Right ventricle myocardium superior (tissue), 1 donor: ENCODE data around the gene CNKSR3. TPM values are rescaled to one million over a fixed set of nuclear protein-coding genes. Genes with fewer than 3 reads are reported as not detected.

Source experiments
- ATAC-seq: fragments of 200-7000 bp; cut with Tn5 transposase; one replicate; pipeline ENCODE4 v1.9.1; 2020; ENCODE audit warnings: mild to moderate bottlenecking; ENCODE audit not compliant: poor library complexity
- DNase-seq: peaks from one replicate; pipeline ENCODE4 v3.0.0-alpha.2; 2020
- intact Hi-C: fragments of 100-400 bp; cut with DNase I; formaldehyde crosslinking; loops from one replicate; pipeline ENCODE4 v1.11.2; 2022
- total RNA-seq: library from RNA; stranded (reverse); fragmentation: NEBNext Ultra II Directional; extraction: Animal tissue kit (Norgen Biotek cat#: 25700); gene quantifications from one replicate; pipeline ENCODE4 v1.2.1, GENCODE V29; 2021
- donor health status: DM: no; HTN: yes; CAD: no; lungs with severe emphysema.

Gene CNKSR3
- total RNA-seq, 1 donor from 2014 or later: 19.7 TPM

DNA sequence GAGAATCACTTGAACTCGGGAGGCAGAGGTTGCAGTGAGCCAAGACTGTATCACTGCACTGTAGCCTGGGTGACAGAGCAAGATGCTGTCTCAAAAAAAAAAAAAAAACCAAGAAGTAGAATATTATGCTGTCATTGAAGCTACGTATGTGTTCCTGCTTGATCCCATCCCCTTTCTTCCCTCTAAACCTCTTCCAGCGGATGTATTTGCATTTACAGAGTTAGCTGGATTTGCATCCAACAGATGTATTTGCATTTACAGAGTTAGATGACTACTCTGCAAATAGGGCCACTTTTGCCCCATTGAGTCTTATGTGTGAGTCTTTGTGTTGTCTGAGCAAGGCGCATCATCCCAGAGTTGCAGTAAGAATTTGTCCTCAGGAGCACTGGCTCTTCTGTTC is 128.9 kb downstream of the CNKSR3 start:
- intact Hi-C loops: no loop called here
- DNase-seq (no peak), ATAC-seq (no peak)

DNA sequence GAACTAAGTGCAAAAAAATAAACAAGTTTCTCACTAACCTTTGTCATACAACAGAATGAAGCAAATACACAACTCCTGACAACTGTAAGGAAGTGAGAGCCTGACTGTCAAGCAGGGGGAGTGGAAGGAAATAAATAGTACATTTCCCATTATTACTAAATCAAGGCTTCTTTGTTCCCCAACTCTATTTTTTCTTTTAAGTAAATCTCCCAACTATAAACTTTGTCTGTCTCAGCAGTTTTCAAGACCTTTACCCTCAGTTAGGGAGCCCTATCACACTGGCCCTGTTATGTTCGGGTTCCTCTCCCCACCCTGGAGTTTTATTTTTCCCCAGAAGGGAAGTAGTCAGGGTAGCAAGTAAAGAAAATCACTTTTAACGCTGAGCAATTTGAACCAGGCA is 129.7 kb downstream of the CNKSR3 start:
- intact Hi-C loops: no loop called here
- ATAC-seq (peak; percentile 48), DNase-seq (no peak)

DNA sequence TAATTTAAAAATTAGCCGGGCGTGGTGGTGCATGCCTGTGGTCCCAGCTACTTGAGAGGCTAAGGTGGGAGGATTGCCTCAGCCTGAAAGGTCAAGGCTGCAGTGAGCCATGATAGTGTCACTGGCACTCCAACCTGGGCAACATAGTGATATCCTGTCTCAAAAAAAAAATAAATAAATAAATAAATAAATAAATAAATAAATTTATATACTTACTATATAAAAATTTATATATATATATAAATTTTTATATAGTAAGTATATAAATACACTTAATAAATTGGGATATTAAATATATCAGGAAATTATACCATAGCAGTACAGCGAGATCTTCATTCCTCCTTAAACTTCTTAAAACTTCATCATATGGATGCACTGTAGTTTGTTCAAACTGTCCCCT is 130.9 kb downstream of the CNKSR3 start:
- intact Hi-C loops: no loop called here
- no peak for ATAC-seq

GRCh38 chr6:154378518-154378917 is 132.0 kb downstream of the CNKSR3 start:
- intact Hi-C loops: no loop called here
- ATAC-seq (no peak), DNase-seq (no peak)

More for the DNA sequence above, 130.9 kb downstream of the CNKSR3 start:
- DNase-seq: no peak

- ATAC-seq: no peak
- intact Hi-C loops: no loop called here
Measured at GRCh38 chr6:154377726-154378125, 132.8 kb downstream of the CNKSR3 start.

DNA sequence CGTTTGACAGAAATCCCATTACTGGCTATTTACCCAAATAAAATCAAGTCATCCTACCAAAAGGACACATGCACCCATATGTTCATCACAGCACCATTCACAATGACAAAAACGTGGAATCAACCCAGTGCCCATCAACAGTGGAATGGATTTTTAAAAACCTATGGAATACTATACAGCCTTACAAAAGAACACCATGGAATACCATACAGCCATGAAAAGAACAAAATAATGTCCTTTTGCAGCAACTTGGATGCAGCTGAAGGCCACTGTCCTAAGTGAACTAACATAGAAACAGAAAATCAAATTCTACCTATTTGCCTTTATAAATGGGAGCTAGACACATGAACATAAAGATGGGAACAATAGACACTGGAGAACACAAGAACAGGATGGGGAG is 136.5 kb downstream of the CNKSR3 start:
- intact Hi-C loops: loop anchor here (5.0 kb wide), 1 partner anchor 222 kb away; no protein-coding TSS in a partner anchor
- no peak for ATAC-seq
- no peak for DNase-seq

More at GRCh38 chr6:154377726-154378125, 132.8 kb downstream of the CNKSR3 start:
- DNase-seq: no peak

DNA sequence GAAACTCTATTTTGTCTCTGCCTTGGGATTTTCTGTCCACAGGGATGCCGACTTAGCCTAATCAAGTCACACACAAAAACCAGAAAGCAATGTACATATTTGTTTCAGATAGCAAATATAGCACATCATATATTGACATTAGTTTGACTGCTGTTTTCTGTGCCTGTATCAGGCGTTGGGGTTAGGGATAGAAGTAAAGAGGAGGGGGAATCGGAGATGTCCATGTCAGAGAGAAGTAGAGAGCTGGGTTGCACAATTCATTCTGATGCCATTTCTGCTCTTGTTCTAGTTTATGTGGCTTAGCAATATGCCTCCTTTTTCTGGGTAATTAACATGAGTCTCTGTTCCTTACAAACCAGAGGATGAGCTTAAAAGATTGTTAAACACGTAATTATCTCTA is 139.2 kb downstream of the CNKSR3 start:
- intact Hi-C loops: loop anchor here (5.0 kb wide), 1 partner anchor 219 kb away; no protein-coding TSS in a partner anchor
- DNase-seq (no peak), ATAC-seq (no peak)

- ATAC-seq (peak; percentile 78), DNase-seq (no peak)
- intact Hi-C loops: loop anchor here (5.0 kb wide), 1 partner anchor 218 kb away; no protein-coding TSS in a partner anchor
Measured at GRCh38 chr6:154370545-154370944, 139.9 kb downstream of the CNKSR3 start.

- intact Hi-C loops: no loop called here
- no peak for ATAC-seq
- DNase-seq: no peak
Measured at GRCh38 chr6:154367839-154368695, 142.4 kb downstream of the CNKSR3 start.

GRCh38 chr6:154367336-154367735 is 143.1 kb downstream of the CNKSR3 start:
- no peak for ATAC-seq
- no peak for DNase-seq
- intact Hi-C loops: no loop called here

DNA sequence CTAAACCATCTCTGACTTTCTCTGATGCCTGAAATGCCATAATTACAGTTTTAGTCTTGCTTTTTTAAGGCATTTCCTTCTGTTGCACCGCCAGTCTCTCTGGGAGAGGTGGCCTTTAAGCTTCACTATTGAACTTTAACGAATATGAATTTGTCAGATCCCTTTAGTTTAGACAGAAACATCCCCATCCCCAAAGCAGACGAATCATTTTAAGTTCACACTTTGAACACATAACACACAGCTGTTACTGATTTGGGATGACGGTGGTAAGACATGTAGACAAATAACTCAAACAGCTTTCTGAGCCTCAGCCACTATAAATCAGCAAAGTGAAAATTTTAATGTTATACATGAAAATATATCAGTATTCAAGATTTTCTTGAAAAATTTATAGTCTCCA is 146.7 kb downstream of the CNKSR3 start:
- no peak for ATAC-seq
- DNase-seq: no peak
- intact Hi-C loops: no loop called here

- intact Hi-C loops: no loop called here
- no peak for DNase-seq
- no peak for ATAC-seq
Measured at GRCh38 chr6:154361476-154361875, 149.0 kb downstream of the CNKSR3 start.

GRCh38 chr6:154360476-154360875 is 150.0 kb downstream of the CNKSR3 start:
- no peak for ATAC-seq
- DNase-seq: no peak
- intact Hi-C loops: no loop called here

- intact Hi-C loops: no loop called here
- no peak for ATAC-seq
Measured at GRCh38 chr6:154359679-154360078, 150.8 kb downstream of the CNKSR3 start.

GRCh38 chr6:154359161-154359574 is 151.3 kb downstream of the CNKSR3 start:
- DNase-seq (no peak), ATAC-seq (peak; percentile 34)
- intact Hi-C loops: no loop called here

More at GRCh38 chr6:154359679-154360078, 150.8 kb downstream of the CNKSR3 start:
- DNase-seq: no peak

DNA sequence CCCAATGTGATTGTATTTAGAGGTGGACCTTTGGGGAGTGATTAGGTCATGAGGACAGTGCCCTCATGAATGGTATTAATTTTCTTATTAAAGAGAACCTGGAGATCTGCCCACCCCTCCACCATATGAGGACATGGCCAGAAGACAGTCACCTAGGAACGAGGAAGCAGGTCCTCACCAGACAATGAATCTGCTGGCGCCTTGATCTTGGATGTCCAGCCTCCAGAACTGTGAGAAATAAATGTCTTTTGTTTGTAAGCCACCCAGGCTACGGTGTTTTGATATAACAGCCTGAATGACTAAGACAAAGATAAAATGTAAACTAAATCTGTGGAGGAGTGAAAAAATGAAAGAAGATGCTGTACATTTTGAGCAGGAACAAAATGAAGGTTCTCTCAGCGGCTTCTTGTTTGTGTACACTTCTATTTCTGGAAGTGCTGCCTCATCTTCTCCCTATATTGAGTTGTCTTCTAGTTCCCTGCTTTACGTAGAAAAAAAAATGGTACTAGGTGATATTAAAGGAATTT is 152.4 kb downstream of the CNKSR3 start:
- ATAC-seq (no peak), DNase-seq (no peak)
- intact Hi-C loops: no loop called here

GRCh38 chr6:154356690-154357089 is 153.8 kb downstream of the CNKSR3 start, which contains the start of gene IPCEF1:
IPCEF1 (minus strand) TSS chr6:154356803; CDS start chr6:154265947, 90,856 bp downstream.
- intact Hi-C loops: no loop called here
- DNase-seq (no peak), ATAC-seq (peak; percentile 59)

- no peak for DNase-seq
- no peak for ATAC-seq
- intact Hi-C loops: no loop called here
Measured at GRCh38 chr6:154356113-154356512, 154.4 kb downstream of the CNKSR3 start.

- DNase-seq (no peak), ATAC-seq (no peak)
- intact Hi-C loops: no loop called here
Measured at GRCh38 chr6:154354265-154354777, 156.2 kb downstream of the CNKSR3 start.

- DNase-seq (no peak), ATAC-seq (no peak)
- intact Hi-C loops: no loop called here
Measured at GRCh38 chr6:154353626-154354025, 156.9 kb downstream of the CNKSR3 start.
